Liver (tissue), 9 donors: ENCODE results near the gene MSI2. TPM values are rescaled to one million over a fixed set of nuclear protein-coding genes. Genes with fewer than 3 reads are reported as not detected.

Experiments
- DNase-seq: peaks from one replicate; pipeline ENCODE4 v3.0.0-alpha.2; 2017; ENCODE audit warnings: low spot score
- H3K27ac ChIP-seq, 2 donors: one replicate each; pipeline ENCODE4 v1.7.0; 2013; ENCODE audit warnings: inconsistent platforms in 2 of 2, low read length in 2 of 2, control low read depth in 1 of 2, low read depth in 1 of 2, mild to moderate bottlenecking in 1 of 2
- H3K27me3 ChIP-seq, 4 donors: one replicate each; pipeline versions ENCODE4 v1.6.1 to v1.7.0; 2013; ENCODE audit warnings: low read length in 3 of 4, inconsistent platforms in 1 of 4, mild to moderate bottlenecking in 1 of 4, moderate library complexity in 1 of 4; ENCODE audit not compliant: control insufficient read depth in 4 of 4, insufficient read depth in 4 of 4
- H3K36me3 ChIP-seq, 4 donors: one replicate each; pipeline versions ENCODE4 v1.6.1 to v1.7.0; 2013; ENCODE audit warnings: low read length in 3 of 4, mild to moderate bottlenecking in 3 of 4, low read depth in 1 of 4, moderate library complexity in 1 of 4; ENCODE audit not compliant: control insufficient read depth in 4 of 4, insufficient read depth in 3 of 4
- H3K4me1 ChIP-seq, 4 donors: one replicate each; pipeline versions ENCODE4 v1.6.1 to v1.7.0; 2013; ENCODE audit warnings: low read length in 3 of 4, mild to moderate bottlenecking in 3 of 4, moderate library complexity in 1 of 4; ENCODE audit not compliant: control insufficient read depth in 4 of 4, insufficient read depth in 4 of 4
- H3K4me3 ChIP-seq, 3 donors: one replicate each; pipeline versions ENCODE4 v1.6.1 to v1.7.0; 2013; ENCODE audit warnings: low read length in 3 of 3, control low read depth in 1 of 3, low read depth in 1 of 3, mild to moderate bottlenecking in 1 of 3
- H3K9ac ChIP-seq, 2 donors: one replicate each; pipeline ENCODE4 v1.7.0; 2013; ENCODE audit warnings: low read length in 2 of 2, mild to moderate bottlenecking in 2 of 2, moderate library complexity in 2 of 2, control low read depth in 1 of 2, low read depth in 1 of 2
- H3K9me3 ChIP-seq, 4 donors: one replicate each; pipeline versions ENCODE4 v1.6.1 to v1.7.0; 2013; ENCODE audit warnings: low read length in 3 of 4; ENCODE audit not compliant: control insufficient read depth in 4 of 4
- EGR1 ChIP-seq, 2 donors: IDR thresholded peaks; 2 replicates each; pipeline ENCODE4 v1.6.1; 2016 to 2018; ENCODE audit warnings: antibody characterized with exemption in 2 of 2, low read depth in 2 of 2
- GABPA ChIP-seq, 2 donors: IDR thresholded peaks in 1 of 2; conservative IDR thresholded peaks in 1 of 2; 2 replicates each; pipeline ENCODE4 v1.6.1; 2016; ENCODE audit warnings: antibody characterized with exemption in 2 of 2, mild to moderate bottlenecking in 1 of 2, moderate library complexity in 1 of 2
- HNF4A ChIP-seq, 2 donors: conservative IDR thresholded peaks; 2 replicates each; pipeline ENCODE4 v1.6.1; 2016; ENCODE audit warnings: antibody characterized with exemption in 2 of 2, mild to moderate bottlenecking in 2 of 2
- JUND ChIP-seq, 2 donors: IDR thresholded peaks; 2 replicates each; pipeline ENCODE4 v1.6.1; 2016; ENCODE audit warnings: antibody characterized with exemption in 2 of 2
- NR2F2 ChIP-seq: IDR thresholded peaks from 2 replicates; pipeline ENCODE4 v1.6.1; 2016; ENCODE audit warnings: antibody characterized with exemption
- SP1 ChIP-seq: IDR thresholded peaks from 2 replicates; pipeline ENCODE4 v1.6.1; 2018; ENCODE audit warnings: antibody characterized with exemption, mild to moderate bottlenecking
- WGBS: extraction: QIAGEN DNeasy Blood & Tissue Kit; methylation state at CpG from one replicate; pipeline ENCODE4 v1.1.7; 2013; 5-methylcytosine and 5-hydroxymethylcytosine counted together
- polyA plus RNA-seq, 2 donors: library from polyadenylated mRNA; stranded (reverse) in 1 of 2; unstranded in 1 of 2; fragments of 200-250 nt in 1 of 2; fragments of >200 nt in 1 of 2; fragmentation: Nextera tagmentation in 1 of 2; extraction: Ambion mirVana in 1 of 2; gene quantifications; one replicate each; pipeline versions ENCODE4 v1.2.1 to v1.2.3, GENCODE V29; 2013 to 2015
- total RNA-seq, 2 donors: library from RNA; depleted of rRNA; stranded (reverse); fragments of >200 nt; gene quantifications; one replicate each; pipeline ENCODE4 v1.2.3, GENCODE V29; 2014
- TF ChIP-seq, protein P1 (sequence below): IDR thresholded peaks from 2 replicates; pipeline ENCODE4 v1.6.1; 2016; ENCODE audit warnings: antibody characterized with exemption
- TF ChIP-seq, protein P2 (sequence below): IDR thresholded peaks from 2 replicates; pipeline ENCODE4 v1.6.1; 2016; ENCODE audit warnings: antibody characterized with exemption, mild to moderate bottlenecking
- donor health status: healthy.
- donor health status: healthy.
- donor health status: healthy.
- donor health status: healthy.
- donor health status: healthy.

MSI2 gene
- total and polyA plus RNA-seq, 4 donors = 5.7 to 15.6 (median 9.2) TPM

DNA sequence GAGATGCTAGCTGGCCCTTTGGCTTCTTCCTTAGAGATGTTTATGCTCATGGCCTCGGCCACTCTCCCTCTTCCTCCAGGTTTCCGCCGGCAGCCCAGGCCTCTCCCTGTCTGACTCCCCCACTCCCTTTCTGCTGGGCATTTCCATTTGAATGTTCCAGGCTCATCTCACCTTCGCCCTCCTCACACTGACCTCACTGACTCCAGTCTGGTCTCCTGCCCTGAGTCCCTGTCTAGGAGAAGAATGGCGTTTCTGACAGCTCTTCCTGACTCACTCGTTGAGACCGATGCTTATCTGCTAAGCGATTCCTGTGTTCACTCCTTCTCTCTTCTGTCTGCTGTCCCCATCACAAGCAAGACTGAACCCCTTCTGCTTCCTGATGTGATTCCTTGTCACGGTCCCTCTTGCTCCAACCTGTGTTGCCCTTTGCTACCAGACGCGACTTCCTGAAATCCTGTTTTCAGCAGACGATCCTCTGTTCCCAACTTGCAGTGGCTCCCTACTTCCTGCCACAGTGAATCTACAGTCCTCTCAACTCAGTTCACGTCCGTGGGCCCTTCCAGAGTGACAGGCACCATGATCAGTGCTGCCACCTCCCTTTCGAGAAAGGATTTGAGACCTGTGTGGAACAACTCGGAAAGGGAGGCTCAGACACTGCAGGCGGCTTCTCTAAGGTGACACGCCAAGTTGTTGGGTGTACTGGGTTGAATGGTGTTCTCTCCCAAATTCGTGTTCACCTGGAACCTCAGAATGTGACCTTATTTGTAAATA lies 176.4 kb downstream of the MSI2 start:
- WGBS = 83% methylated on average over 19 of the region's 19 CpGs
- Histone ChIP-seq H3K4me3 (no peak overlapping the region), H3K9me3 (no peaks in the 10 kb centered on the region), H3K27ac (no peak overlapping the region), H3K9ac (no peak overlapping the region), H3K27me3 (no peaks in the 10 kb centered on the region), H3K36me3 (no peaks in the 10 kb centered on the region), H3K4me1 (no peaks in the 10 kb centered on the region)
- TF ChIP-seq NR2F2 = no peak
- DNase-seq = no peak

DNA sequence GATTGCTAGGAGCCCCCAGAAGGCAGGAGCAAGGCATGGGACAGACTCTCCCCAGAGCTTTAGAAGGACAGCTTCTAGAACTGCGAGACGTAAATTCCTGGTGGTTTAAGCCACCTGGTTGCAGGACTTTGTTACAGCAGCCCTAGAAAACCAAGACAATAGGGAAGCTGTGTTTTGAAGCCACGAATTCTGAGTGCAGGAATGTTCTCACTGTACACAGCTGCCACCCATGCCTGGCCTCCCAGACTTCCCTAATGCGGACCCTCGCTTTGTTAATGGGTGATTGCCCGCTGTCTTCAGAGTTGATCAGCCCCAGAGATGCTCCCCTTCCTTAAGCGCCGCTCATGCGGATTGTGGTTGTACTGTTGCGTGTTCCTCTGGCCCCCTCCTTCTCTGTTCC lies 177.1 kb downstream of the MSI2 start:
- WGBS = 94% methylated on average over 10 of the region's 10 CpGs
- no peak overlapping the region for H3K9ac ChIP-seq
- TF ChIP-seq, protein P1, sequence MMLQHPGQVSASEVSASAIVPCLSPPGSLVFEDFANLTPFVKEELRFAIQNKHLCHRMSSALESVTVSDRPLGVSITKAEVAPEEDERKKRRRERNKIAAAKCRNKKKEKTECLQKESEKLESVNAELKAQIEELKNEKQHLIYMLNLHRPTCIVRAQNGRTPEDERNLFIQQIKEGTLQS = no peak
- no peak for TF ChIP-seq HNF4A (conservative IDR thresholded peaks at IDR 0.05)
- TF ChIP-seq, protein P2, sequence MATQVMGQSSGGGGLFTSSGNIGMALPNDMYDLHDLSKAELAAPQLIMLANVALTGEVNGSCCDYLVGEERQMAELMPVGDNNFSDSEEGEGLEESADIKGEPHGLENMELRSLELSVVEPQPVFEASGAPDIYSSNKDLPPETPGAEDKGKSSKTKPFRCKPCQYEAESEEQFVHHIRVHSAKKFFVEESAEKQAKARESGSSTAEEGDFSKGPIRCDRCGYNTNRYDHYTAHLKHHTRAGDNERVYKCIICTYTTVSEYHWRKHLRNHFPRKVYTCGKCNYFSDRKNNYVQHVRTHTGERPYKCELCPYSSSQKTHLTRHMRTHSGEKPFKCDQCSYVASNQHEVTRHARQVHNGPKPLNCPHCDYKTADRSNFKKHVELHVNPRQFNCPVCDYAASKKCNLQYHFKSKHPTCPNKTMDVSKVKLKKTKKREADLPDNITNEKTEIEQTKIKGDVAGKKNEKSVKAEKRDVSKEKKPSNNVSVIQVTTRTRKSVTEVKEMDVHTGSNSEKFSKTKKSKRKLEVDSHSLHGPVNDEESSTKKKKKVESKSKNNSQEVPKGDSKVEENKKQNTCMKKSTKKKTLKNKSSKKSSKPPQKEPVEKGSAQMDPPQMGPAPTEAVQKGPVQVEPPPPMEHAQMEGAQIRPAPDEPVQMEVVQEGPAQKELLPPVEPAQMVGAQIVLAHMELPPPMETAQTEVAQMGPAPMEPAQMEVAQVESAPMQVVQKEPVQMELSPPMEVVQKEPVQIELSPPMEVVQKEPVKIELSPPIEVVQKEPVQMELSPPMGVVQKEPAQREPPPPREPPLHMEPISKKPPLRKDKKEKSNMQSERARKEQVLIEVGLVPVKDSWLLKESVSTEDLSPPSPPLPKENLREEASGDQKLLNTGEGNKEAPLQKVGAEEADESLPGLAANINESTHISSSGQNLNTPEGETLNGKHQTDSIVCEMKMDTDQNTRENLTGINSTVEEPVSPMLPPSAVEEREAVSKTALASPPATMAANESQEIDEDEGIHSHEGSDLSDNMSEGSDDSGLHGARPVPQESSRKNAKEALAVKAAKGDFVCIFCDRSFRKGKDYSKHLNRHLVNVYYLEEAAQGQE = no peak
- TF ChIP-seq GABPA (IDR thresholded peaks at IDR 0.05 in 1 of 2, conservative IDR thresholded peaks at IDR 0.05 in 1 of 2) = no peak
- no peak for TF ChIP-seq NR2F2
- no peak for TF ChIP-seq SP1
- TF ChIP-seq JUND (IDR thresholded peaks at IDR 0.05) = no peak
- H3K9me3 ChIP-seq = no peaks in the 10 kb centered on the region
- no peaks in the 10 kb centered on the region for H3K4me1 ChIP-seq
- no peaks in the 10 kb centered on the region for H3K27me3 ChIP-seq
- DNase-seq = no peak
- H3K36me3 ChIP-seq = no peaks in the 10 kb centered on the region
- H3K4me3 ChIP-seq = no peak overlapping the region
- no peak overlapping the region for H3K27ac ChIP-seq

DNA sequence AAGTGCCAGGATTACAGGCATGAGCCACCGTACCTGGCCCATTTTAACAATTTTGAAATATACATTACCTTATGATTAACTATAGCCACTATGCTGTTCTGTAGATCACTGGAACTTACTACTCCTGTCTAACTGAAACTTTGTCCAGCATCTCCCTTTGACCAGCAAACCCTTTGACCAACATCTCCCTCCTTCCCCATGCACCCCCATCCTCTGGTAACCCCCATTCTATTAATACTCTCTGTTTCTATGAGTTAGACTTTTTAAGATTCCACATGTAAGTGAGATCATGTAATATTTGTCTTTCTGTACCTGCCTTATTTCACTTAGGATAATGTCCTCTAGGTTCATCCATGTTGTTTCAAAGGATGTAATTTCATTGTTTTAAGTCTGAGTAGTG lies 178.0 kb downstream of the MSI2 start:
- H3K9me3 ChIP-seq = no peaks in the 10 kb centered on the region
- H3K27ac ChIP-seq = no peak overlapping the region
- 98% methylated on average over 1 of the region's 1 CpG for WGBS
- no peaks in the 10 kb centered on the region for H3K36me3 ChIP-seq
- H3K27me3 ChIP-seq = no peaks in the 10 kb centered on the region
- no peaks in the 10 kb centered on the region for H3K4me1 ChIP-seq
- no peak overlapping the region for H3K4me3 ChIP-seq
- H3K9ac ChIP-seq = no peak overlapping the region
- no peak for DNase-seq
- TF ChIP-seq SP1 (no peak), NR2F2 (no peak), JUND (IDR thresholded peaks at IDR 0.05) (no peak), HNF4A (conservative IDR thresholded peaks at IDR 0.05) (no peak), GABPA (IDR thresholded peaks at IDR 0.05 in 1 of 2, conservative IDR thresholded peaks at IDR 0.05 in 1 of 2) (no peak), EGR1 (IDR thresholded peaks at IDR 0.05; ENCODE audit: low read depth in 2 of 2) (no peak)
